Measurements from ENCODE around the gene IGF2BP1. TPM values are rescaled to one million over a fixed set of nuclear protein-coding genes. Genes with fewer than 3 reads are reported as not detected.

Gene IGF2BP1
- polyA plus RNA-seq, 1 donor from 2014 or later = 13.0 TPM

DNA sequence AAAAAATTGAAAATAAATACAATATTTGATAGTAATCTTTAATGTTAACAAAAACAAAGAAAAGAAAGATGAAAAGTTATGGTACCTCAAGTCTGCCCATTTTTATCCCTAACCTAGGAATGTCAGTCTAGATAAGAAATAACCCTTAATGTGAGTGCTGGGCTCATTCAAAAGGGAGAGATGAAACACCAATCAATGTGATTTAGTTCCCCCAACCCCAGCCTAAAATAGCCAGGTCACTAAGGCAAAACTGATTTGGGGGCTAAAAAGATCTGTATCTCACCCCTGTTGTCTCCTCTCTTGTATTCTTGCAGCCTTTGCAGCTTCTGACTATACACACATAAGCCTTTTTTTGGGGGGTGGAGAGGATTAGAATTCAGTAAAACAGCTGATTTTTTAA, 3.2 kb upstream of the IGF2BP1 start:
- Histone ChIP-seq H3K9me3 (ENCODE audit: low read length) (no peaks in the 10 kb centered on the region), H3K36me3 (ENCODE audit: insufficient read depth, low read length) (no peaks in the 10 kb centered on the region), H3K27me3 (ENCODE audit: insufficient read depth, low read depth, low read length) (no peaks in the 10 kb centered on the region), H3F3A (ENCODE audit: insufficient read depth, low read length, poor library complexity, severe bottlenecking) (peaks cover 2% of the 10 kb centered on the region), H3K9ac (ENCODE audit: low read length) (no peak overlapping the region), H3K4me2 (ENCODE audit: low read length) (no peak overlapping the region), H2AFZ (ENCODE audit: low read depth, low read length) (no peak overlapping the region), H3K4me3 (ENCODE audit: low read length) (no peak overlapping the region), H3K27ac (ENCODE audit: low read length) (no peak overlapping the region), H4K20me1 (ENCODE audit: insufficient read depth) (no peaks in the 10 kb centered on the region), H3K9me2 (ENCODE audit: insufficient read depth, low read length) (no peaks in the 10 kb centered on the region), H3K79me2 (replicated peaks; ENCODE audit: insufficient read depth, low read length) (peaks cover 25% of the 10 kb centered on the region)
- TF ChIP-seq EP300 (conservative IDR thresholded peaks at IDR 0.05; ENCODE audit: poor library complexity, severe bottlenecking) = no peak
- TF ChIP-seq SMC3 (conservative IDR thresholded peaks at IDR 0.05; ENCODE audit: poor library complexity) = no peak
- TF ChIP-seq RAD21 (conservative IDR thresholded peaks at IDR 0.05) = no peak
- no peak for TF ChIP-seq EZH2 (IDR thresholded peaks at IDR 0.05; ENCODE audit: borderline replicate concordance, insufficient read depth, low read length, poor library complexity, severe bottlenecking)
- TF ChIP-seq, protein P1, sequence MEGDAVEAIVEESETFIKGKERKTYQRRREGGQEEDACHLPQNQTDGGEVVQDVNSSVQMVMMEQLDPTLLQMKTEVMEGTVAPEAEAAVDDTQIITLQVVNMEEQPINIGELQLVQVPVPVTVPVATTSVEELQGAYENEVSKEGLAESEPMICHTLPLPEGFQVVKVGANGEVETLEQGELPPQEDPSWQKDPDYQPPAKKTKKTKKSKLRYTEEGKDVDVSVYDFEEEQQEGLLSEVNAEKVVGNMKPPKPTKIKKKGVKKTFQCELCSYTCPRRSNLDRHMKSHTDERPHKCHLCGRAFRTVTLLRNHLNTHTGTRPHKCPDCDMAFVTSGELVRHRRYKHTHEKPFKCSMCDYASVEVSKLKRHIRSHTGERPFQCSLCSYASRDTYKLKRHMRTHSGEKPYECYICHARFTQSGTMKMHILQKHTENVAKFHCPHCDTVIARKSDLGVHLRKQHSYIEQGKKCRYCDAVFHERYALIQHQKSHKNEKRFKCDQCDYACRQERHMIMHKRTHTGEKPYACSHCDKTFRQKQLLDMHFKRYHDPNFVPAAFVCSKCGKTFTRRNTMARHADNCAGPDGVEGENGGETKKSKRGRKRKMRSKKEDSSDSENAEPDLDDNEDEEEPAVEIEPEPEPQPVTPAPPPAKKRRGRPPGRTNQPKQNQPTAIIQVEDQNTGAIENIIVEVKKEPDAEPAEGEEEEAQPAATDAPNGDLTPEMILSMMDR (IDR thresholded peaks at IDR 0.05; ENCODE audit: poor library complexity, severe bottlenecking) = no peak

DNA sequence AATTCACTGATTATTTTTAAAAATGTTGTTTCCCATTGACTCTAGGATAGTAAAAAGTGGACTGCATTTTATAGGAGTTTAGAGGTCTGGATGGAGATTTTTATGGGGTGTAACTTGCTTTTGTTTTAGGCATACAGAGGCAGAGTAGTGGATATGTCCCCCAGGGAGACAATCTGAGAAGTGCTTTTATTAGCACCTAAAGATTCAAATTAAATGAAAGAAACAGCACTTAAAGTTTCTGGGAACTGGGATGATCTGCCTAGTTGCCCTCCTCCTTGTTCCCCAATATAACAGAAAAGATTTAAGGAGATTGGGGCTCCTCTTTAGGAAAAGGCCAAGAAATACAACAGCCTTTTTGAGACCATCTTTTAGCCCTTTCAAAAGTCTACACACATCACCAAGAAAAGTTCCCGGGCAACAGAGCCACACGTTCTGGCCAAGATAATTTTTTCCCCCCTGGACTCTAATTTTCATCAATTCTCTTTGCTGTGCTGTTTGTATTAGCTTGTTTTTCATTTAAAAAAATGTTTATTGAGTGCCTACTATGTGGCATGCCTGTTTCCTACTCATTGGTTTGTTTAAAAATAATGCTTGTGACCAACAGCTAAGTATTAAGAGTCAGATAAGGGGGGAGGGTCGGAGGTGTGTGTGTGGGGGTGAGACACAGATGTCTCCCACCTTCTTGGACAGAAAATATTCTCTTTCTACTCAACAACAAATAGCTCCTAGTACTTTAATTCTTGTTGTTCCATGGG, 2.5 kb upstream of the IGF2BP1 start:
- H3K9ac ChIP-seq (ENCODE audit: low read length) = peak overlapping the region; percentile 93
- no peak for TF ChIP-seq POLR2AphosphoS5 (IDR thresholded peaks at IDR 0.05)
- TF ChIP-seq, protein P2, sequence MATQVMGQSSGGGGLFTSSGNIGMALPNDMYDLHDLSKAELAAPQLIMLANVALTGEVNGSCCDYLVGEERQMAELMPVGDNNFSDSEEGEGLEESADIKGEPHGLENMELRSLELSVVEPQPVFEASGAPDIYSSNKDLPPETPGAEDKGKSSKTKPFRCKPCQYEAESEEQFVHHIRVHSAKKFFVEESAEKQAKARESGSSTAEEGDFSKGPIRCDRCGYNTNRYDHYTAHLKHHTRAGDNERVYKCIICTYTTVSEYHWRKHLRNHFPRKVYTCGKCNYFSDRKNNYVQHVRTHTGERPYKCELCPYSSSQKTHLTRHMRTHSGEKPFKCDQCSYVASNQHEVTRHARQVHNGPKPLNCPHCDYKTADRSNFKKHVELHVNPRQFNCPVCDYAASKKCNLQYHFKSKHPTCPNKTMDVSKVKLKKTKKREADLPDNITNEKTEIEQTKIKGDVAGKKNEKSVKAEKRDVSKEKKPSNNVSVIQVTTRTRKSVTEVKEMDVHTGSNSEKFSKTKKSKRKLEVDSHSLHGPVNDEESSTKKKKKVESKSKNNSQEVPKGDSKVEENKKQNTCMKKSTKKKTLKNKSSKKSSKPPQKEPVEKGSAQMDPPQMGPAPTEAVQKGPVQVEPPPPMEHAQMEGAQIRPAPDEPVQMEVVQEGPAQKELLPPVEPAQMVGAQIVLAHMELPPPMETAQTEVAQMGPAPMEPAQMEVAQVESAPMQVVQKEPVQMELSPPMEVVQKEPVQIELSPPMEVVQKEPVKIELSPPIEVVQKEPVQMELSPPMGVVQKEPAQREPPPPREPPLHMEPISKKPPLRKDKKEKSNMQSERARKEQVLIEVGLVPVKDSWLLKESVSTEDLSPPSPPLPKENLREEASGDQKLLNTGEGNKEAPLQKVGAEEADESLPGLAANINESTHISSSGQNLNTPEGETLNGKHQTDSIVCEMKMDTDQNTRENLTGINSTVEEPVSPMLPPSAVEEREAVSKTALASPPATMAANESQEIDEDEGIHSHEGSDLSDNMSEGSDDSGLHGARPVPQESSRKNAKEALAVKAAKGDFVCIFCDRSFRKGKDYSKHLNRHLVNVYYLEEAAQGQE (IDR thresholded peaks at IDR 0.05; ENCODE audit: borderline replicate concordance) = no peak
- TF ChIP-seq RAD21 (conservative IDR thresholded peaks at IDR 0.05) = no peak
- no peak for TF ChIP-seq TAF1 (IDR thresholded peaks at IDR 0.05; ENCODE audit: low read depth)
- no peak for TF ChIP-seq MXI1 (conservative IDR thresholded peaks at IDR 0.05; ENCODE audit: poor library complexity, severe bottlenecking)
- TF ChIP-seq EP300 (conservative IDR thresholded peaks at IDR 0.05; ENCODE audit: poor library complexity, severe bottlenecking) = no peak
- TF ChIP-seq SMC3 (conservative IDR thresholded peaks at IDR 0.05; ENCODE audit: poor library complexity) = no peak
- no peak for TF ChIP-seq EZH2 (IDR thresholded peaks at IDR 0.05; ENCODE audit: borderline replicate concordance, insufficient read depth, low read length, poor library complexity, severe bottlenecking)
- TF ChIP-seq, protein P1 (IDR thresholded peaks at IDR 0.05; ENCODE audit: poor library complexity, severe bottlenecking) = no peak

More for the DNA sequence above, 2.5 kb upstream of the IGF2BP1 start:
- H3K4me2 ChIP-seq (ENCODE audit: low read length) = peak overlapping the region; percentile 73
- no peaks in the 10 kb centered on the region for H3K9me2 ChIP-seq (ENCODE audit: insufficient read depth, low read length)
- no peak overlapping the region for H2AFZ ChIP-seq (ENCODE audit: low read depth, low read length)
- H4K20me1 ChIP-seq (ENCODE audit: insufficient read depth) = no peaks in the 10 kb centered on the region
- peaks cover 2% of the 10 kb centered on the region for H3F3A ChIP-seq (ENCODE audit: insufficient read depth, low read length, poor library complexity, severe bottlenecking)
- H3K4me3 ChIP-seq (ENCODE audit: low read length) = peak overlapping the region; percentile 92
- H3K27ac ChIP-seq (ENCODE audit: low read length) = peak overlapping the region; percentile 95
- no peaks in the 10 kb centered on the region for H3K36me3 ChIP-seq (ENCODE audit: insufficient read depth, low read length)
- no peaks in the 10 kb centered on the region for H3K27me3 ChIP-seq (ENCODE audit: insufficient read depth, low read depth, low read length)
- H3K9me3 ChIP-seq (ENCODE audit: low read length) = no peaks in the 10 kb centered on the region
- peaks cover 33% of the 10 kb centered on the region for H3K79me2 ChIP-seq (replicated peaks; ENCODE audit: insufficient read depth, low read length)

All from neural cell (in vitro differentiated cells).